Left ventricle myocardium superior (tissue), 1 donor: ENCODE data around the gene SPATA12. TPM values are rescaled to one million over a fixed set of nuclear protein-coding genes. Genes with fewer than 3 reads are reported as not detected.

Source experiments
- ATAC-seq: fragments of 200-7000 bp; cut with Tn5 transposase; one replicate; pipeline ENCODE4 v1.9.1; 2020; ENCODE audit warnings: mild to moderate bottlenecking, moderate library complexity
- DNase-seq: peaks from one replicate; pipeline ENCODE4 v3.0.0-alpha.2; 2020
- intact Hi-C: fragments of 100-400 bp; cut with micrococcal nuclease; formaldehyde crosslinking; loops from one replicate; pipeline ENCODE4 v1.11.0; 2022
- long read RNA-seq: library from polyadenylated mRNA; unstranded; transcript quantifications from one replicate; pipeline ENCODE4 v2.0.0, GENCODE V29; 2021
- total RNA-seq: library from RNA; stranded (reverse); fragmentation: NEBNext Ultra II Directional; extraction: Animal tissue kit (Norgen Biotek cat#: 25700); gene quantifications from one replicate; pipeline ENCODE4 v1.2.1, GENCODE V29; 2021
- donor health status: DM: no; HTN: yes; CAD: no; lungs with severe emphysema.

Gene SPATA12
- total RNA-seq = not detected
- long read RNA-seq = 0 reads

- peak; percentile 74 for ATAC-seq
- peak; percentile 46 for DNase-seq
- intact Hi-C loops = loop anchor here (10.0 kb wide), 1 partner anchor 65 kb away; no protein-coding TSS in a partner anchor
These were observed at the start of gene SPATA12 for GRCh38 chr3:57060089-57060821. SPATA12 (plus strand) TSS chr3:57060664; CDS start chr3:57073695, 13,031 bp downstream.

GRCh38 chr3:57011022-57011421 is 49.4 kb upstream of the SPATA12 start:
- intact Hi-C loops = no loop called here
- ATAC-seq (no peak), DNase-seq (no peak)

- DNase-seq = no peak
- intact Hi-C loops = no loop called here
- no peak for ATAC-seq
These were observed 47.6 kb upstream of the SPATA12 start for GRCh38 chr3:57012847-57013246.

- ATAC-seq (no peak), DNase-seq (no peak)
- intact Hi-C loops = no loop called here
These were observed 45.1 kb upstream of the SPATA12 start for GRCh38 chr3:57015350-57015729.

GRCh38 chr3:57015912-57016311 is 44.6 kb upstream of the SPATA12 start:
- no peak for ATAC-seq
- intact Hi-C loops = no loop called here

GRCh38 chr3:57017459-57017845 is 43.0 kb upstream of the SPATA12 start:
- ATAC-seq (no peak), DNase-seq (no peak)
- intact Hi-C loops = no loop called here

More at GRCh38 chr3:57015912-57016311, 44.6 kb upstream of the SPATA12 start:
- no peak for DNase-seq

- DNase-seq (no peak), ATAC-seq (no peak)
- intact Hi-C loops = no loop called here
These were observed 42.2 kb upstream of the SPATA12 start for GRCh38 chr3:57018246-57018645.

GRCh38 chr3:57019057-57019456 is 41.4 kb upstream of the SPATA12 start:
- no peak for ATAC-seq
- intact Hi-C loops = no loop called here

GRCh38 chr3:57025237-57025636 is 35.2 kb upstream of the SPATA12 start:
- intact Hi-C loops = no loop called here
- no peak for DNase-seq
- ATAC-seq = no peak

More at GRCh38 chr3:57019057-57019456, 41.4 kb upstream of the SPATA12 start:
- DNase-seq = no peak

GRCh38 chr3:57026944-57027343 is 33.5 kb upstream of the SPATA12 start:
- ATAC-seq (no peak), DNase-seq (no peak)
- intact Hi-C loops = no loop called here

- no peak for ATAC-seq
- intact Hi-C loops = no loop called here
- DNase-seq = no peak
These were observed 31.1 kb upstream of the SPATA12 start for GRCh38 chr3:57029383-57029782.

GRCh38 chr3:57029924-57030323 is 30.5 kb upstream of the SPATA12 start:
- intact Hi-C loops = no loop called here
- no peak for ATAC-seq

GRCh38 chr3:57030721-57031120 is 29.7 kb upstream of the SPATA12 start:
- ATAC-seq = no peak
- intact Hi-C loops = no loop called here
- DNase-seq = no peak

More at GRCh38 chr3:57029924-57030323, 30.5 kb upstream of the SPATA12 start:
- DNase-seq = no peak

- intact Hi-C loops = no loop called here
- ATAC-seq = no peak
- DNase-seq = no peak
These were observed 28.6 kb upstream of the SPATA12 start for GRCh38 chr3:57031631-57032541.

- intact Hi-C loops = no loop called here
- DNase-seq = no peak
- ATAC-seq = peak; percentile 82
These were observed 23.5 kb upstream of the SPATA12 start for GRCh38 chr3:57036952-57037351.

GRCh38 chr3:57038466-57039164 is 21.8 kb upstream of the SPATA12 start:
- ATAC-seq (no peak), DNase-seq (no peak)
- intact Hi-C loops = no loop called here

- ATAC-seq (peak; percentile 70), DNase-seq (no peak)
These were observed 18.8 kb upstream of the SPATA12 start for GRCh38 chr3:57041674-57042073.

GRCh38 chr3:57043518-57043917 is 16.9 kb upstream of the SPATA12 start:
- intact Hi-C loops = no loop called here
- ATAC-seq (no peak), DNase-seq (no peak)

More at GRCh38 chr3:57041674-57042073, 18.8 kb upstream of the SPATA12 start:
- intact Hi-C loops = no loop called here

- intact Hi-C loops = no loop called here
- no peak for DNase-seq
- ATAC-seq = no peak
These were observed 14.2 kb upstream of the SPATA12 start for GRCh38 chr3:57046101-57046765.
